ENCODE results near the gene TNNC1. TPM values are rescaled to one million over a fixed set of nuclear protein-coding genes. Genes with fewer than 3 reads are reported as not detected.

The TNNC1 gene
- total RNA-seq, 4 donors from 2014 or later: 1.2 to 7.1 (median 4.0) TPM; not detected in 1

- Histone ChIP-seq H3K4me3 (no peak overlapping the region), H3K36me3 (peaks cover 81 to 100% (median 99%) of the 10 kb centered on the region in 4 donors), H3K9me3 (no peaks in the 10 kb centered on the region), H3K4me1 (peaks cover 4 to 15% (median 8%) of the 10 kb centered on the region in 4 donors), H3K27ac (replicated peaks in 1 of 4) (no peak overlapping the region), H3K27me3 (no peaks in the 10 kb centered on the region)
- intact Hi-C loops (cut with DNase I): loop anchor here (10.0 kb wide), 1 partner anchor 208 kb away; the partner anchor contains the start of genes GNL3 and PBRM1
- WGBS: 87% methylated on average over 16 of the region's 16 CpGs
- DNase-seq (ENCODE audit: extremely low spot score): no peak
- TF ChIP-seq CTCF (IDR thresholded peaks at IDR 0.05) (no peak), POLR2AphosphoS5 (IDR thresholded peaks at IDR 0.05) (no peak), POLR2A (IDR thresholded peaks at IDR 0.05; ENCODE audit: low read depth) (no peak), EP300 (IDR thresholded peaks at IDR 0.05) (no peak)
These were observed 23.4 kb upstream of the TNNC1 start for GRCh38 chr3:52477076-52477795.

- intact Hi-C loops (cut with DNase I): loop anchor here (5.0 to 10.0 kb wide), 2 partner anchors 59 to 212 kb away; partner anchors contain the start of genes GNL3, NT5DC2 and PBRM1
These were observed 19.2 kb upstream of the TNNC1 start for GRCh38 chr3:52473026-52473425.

GRCh38 chr3:52472239-52473000 is 18.6 kb upstream of the TNNC1 start:
- Histone ChIP-seq H3K27ac (replicated peaks in 1 of 4) (peak overlapping the region in 3 of 4 donors; percentile 3 to 20 (median 7)), H3K36me3 (peaks cover 50 to 75% (median 69%) of the 10 kb centered on the region in 4 donors)

More at GRCh38 chr3:52473026-52473425, 19.2 kb upstream of the TNNC1 start:
- peaks cover 56 to 77% (median 74%) of the 10 kb centered on the region in 4 donors for H3K36me3 ChIP-seq
- WGBS: 81% methylated on average over 2 of the region's 5 CpGs
- peaks cover 28 to 50% (median 36%) of the 10 kb centered on the region in 4 donors for H3K4me1 ChIP-seq
- TF ChIP-seq POLR2AphosphoS5 (IDR thresholded peaks at IDR 0.05) (no peak), EP300 (IDR thresholded peaks at IDR 0.05) (no peak), CTCF (IDR thresholded peaks at IDR 0.05) (no peak), POLR2A (IDR thresholded peaks at IDR 0.05; ENCODE audit: low read depth) (no peak)
- no peaks in the 10 kb centered on the region for H3K27me3 ChIP-seq
- no peak for DNase-seq (ENCODE audit: extremely low spot score)
- H3K27ac ChIP-seq (replicated peaks in 1 of 4): peak overlapping the region in 2 of 4 donors; percentile 7 to 20
- H3K9me3 ChIP-seq: no peaks in the 10 kb centered on the region
- H3K4me3 ChIP-seq: no peak overlapping the region

More at GRCh38 chr3:52472239-52473000, 18.6 kb upstream of the TNNC1 start:
- TF ChIP-seq EP300 (IDR thresholded peaks at IDR 0.05) (no peak), POLR2AphosphoS5 (IDR thresholded peaks at IDR 0.05) (no peak), CTCF (IDR thresholded peaks at IDR 0.05) (no peak), POLR2A (IDR thresholded peaks at IDR 0.05; ENCODE audit: low read depth) (no peak)
- DNase-seq (ENCODE audit: extremely low spot score): no peak
- 76% methylated on average over 13 of the region's 14 CpGs for WGBS
- H3K27me3 ChIP-seq: no peaks in the 10 kb centered on the region
- H3K4me1 ChIP-seq: peaks cover 29 to 56% (median 42%) of the 10 kb centered on the region in 4 donors
- intact Hi-C loops (cut with DNase I): loop anchor here (5.0 to 10.0 kb wide), 2 partner anchors 60 to 212 kb away; partner anchors contain the start of genes GNL3, NT5DC2 and PBRM1
- H3K9me3 ChIP-seq: no peaks in the 10 kb centered on the region
- H3K4me3 ChIP-seq: no peak overlapping the region
